ENCODE results near the gene SLIT3.

- no peak for TF ChIP-seq CTCF (IDR thresholded peaks at IDR 0.05; ENCODE audit: poor library complexity)
- no peak for TF ChIP-seq EZH2phosphoT487 (IDR thresholded peaks at IDR 0.05; ENCODE audit: low read depth, severe bottlenecking, unreplicated experiment)
- TF ChIP-seq EZH2 (IDR thresholded peaks at IDR 0.05; ENCODE audit: borderline replicate concordance), result no peak
Measured at GRCh38 chr5:168844016-168844921, 456.7 kb downstream of the SLIT3 start.
